ENCODE measurements around the gene CCDC170.
"Not testable (repeated sequence)": the region's sequence is repeated elsewhere in the genome, so short reads cannot be mapped to it uniquely, and the experiment has no call there.

CCDC170 gene

DNA sequence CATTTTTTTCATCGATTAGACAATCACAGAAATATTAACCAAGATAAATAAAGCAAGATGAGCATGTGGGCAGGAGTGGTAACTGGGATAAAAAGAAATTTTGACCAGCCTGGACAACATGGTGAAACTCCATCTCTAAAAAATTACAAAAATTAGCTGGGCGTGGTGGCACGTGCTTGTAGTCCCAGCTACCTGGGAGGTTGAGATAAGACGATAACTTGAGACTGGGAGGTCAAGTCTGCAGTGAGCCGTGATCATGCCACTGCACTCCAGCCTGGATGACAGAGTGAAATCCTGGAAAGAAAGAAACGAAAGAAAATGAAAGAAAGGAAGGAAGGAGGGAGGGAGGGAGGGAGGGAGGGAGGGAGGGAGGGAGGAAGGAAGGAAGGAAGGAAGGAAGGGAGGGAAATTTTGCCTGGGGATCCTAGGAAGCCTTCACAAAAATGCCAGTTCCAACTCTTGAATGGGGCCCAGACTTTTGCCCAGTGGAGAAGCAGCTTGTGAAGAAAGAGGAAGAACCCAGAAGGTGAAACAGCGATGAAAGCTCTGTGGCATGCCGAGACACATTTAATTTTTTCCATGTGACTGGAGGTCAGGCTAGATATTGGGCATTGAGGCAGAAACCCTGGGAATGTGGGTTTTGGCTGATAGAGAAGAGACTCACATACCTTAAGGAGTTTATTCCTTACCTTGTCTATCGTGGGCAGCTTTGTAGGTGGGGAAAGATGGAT is 20.3 kb downstream of the CCDC170 start:
- Histone ChIP-seq H3K9me3 (ENCODE audit: low read depth, low read length) (no peaks in the 10 kb centered on the region), H3K27ac (no peak overlapping the region; the same call in 1 of the 2 replicates), H3K4me3 (no peak overlapping the region), H3K36me3 (ENCODE audit: insufficient read depth, low read length) (no peaks in the 10 kb centered on the region), H3K9ac (ENCODE audit: insufficient read length) (no peak overlapping the region)
- DNase-seq (ENCODE audit: low read depth, low spot score) = no peak
- no peak for TF ChIP-seq FOXP2 (optimal IDR thresholded peaks at IDR 0.05; ENCODE audit: control extremely low read depth, extremely low read length, insufficient read depth)
- no peak for TF ChIP-seq EZH2 (IDR thresholded peaks at IDR 0.05)
- TF ChIP-seq POLR2AphosphoS5 (IDR thresholded peaks at IDR 0.05; ENCODE audit: borderline replicate concordance, low read depth, low read length) = no peak

GRCh38 chr6:151518992-151519391 is 25.2 kb downstream of the CCDC170 start:
- H3K9me3 ChIP-seq (ENCODE audit: low read depth, low read length); H3K4me3 ChIP-seq; DNase-seq (ENCODE audit: low read depth, low spot score); H3K36me3 ChIP-seq (ENCODE audit: insufficient read depth, low read length); H3K27ac ChIP-seq; H3K9ac ChIP-seq (ENCODE audit: insufficient read length): not testable (repeated sequence)

DNA sequence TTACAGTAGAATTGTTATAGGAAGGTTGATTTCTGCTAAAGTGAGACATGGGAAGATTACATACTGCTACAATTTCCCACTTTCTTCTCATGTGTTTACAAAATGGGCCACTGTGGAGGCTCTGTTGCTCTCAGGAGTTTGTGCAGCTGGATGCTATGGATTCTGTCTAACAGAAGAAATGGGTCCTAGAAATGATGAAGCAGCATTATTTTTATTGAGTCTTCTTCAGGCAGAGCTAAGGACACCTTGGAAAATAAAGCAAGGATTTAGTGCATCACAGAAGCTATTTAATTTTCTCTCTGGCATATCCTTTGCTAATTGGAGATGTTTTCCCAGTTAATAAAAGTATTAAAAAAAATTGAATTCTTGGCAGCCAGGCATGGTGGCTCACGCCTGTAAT is 29.2 kb downstream of the CCDC170 start:
- H3K9me3 ChIP-seq (ENCODE audit: low read depth, low read length) = no peaks in the 10 kb centered on the region
- no peak for TF ChIP-seq EZH2 (IDR thresholded peaks at IDR 0.05)
- no peak for TF ChIP-seq FOXP2 (optimal IDR thresholded peaks at IDR 0.05; ENCODE audit: control extremely low read depth, extremely low read length, insufficient read depth)
- no peak for TF ChIP-seq POLR2AphosphoS5 (IDR thresholded peaks at IDR 0.05; ENCODE audit: borderline replicate concordance, low read depth, low read length)
- DNase-seq (ENCODE audit: low read depth, low spot score) = no peak
- no peak overlapping the region for H3K9ac ChIP-seq (ENCODE audit: insufficient read length)
- no peak overlapping the region for H3K27ac ChIP-seq
- H3K4me3 ChIP-seq = no peak overlapping the region
- no peaks in the 10 kb centered on the region for H3K36me3 ChIP-seq (ENCODE audit: insufficient read depth, low read length)

DNA sequence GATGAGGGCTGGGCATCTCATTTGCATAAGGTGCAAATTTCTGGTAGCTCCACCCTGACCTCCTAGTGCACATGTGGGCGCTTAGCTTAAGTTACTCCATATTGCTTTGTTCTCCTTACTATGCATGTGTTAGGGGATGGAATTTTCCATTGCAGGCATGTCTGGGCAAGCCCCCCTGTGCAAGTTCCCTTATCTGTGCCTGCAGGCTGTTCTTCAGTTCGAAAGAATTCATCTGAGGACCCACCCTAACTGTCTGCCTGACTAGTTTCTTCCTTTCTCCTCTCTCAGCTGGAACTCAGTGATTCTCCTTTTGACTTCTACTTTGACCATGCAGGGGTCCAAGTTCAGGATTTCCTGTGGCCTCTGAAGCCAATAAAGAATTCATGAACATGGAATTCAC is 30.2 kb downstream of the CCDC170 start:
- no peaks in the 10 kb centered on the region for H3K36me3 ChIP-seq (ENCODE audit: insufficient read depth, low read length)
- H3K27ac ChIP-seq = no peak overlapping the region
- H3K9ac ChIP-seq (ENCODE audit: insufficient read length) = no peak overlapping the region
- TF ChIP-seq POLR2AphosphoS5 (IDR thresholded peaks at IDR 0.05; ENCODE audit: borderline replicate concordance, low read depth, low read length) = no peak
- no peak for TF ChIP-seq FOXP2 (optimal IDR thresholded peaks at IDR 0.05; ENCODE audit: control extremely low read depth, extremely low read length, insufficient read depth)
- no peak for TF ChIP-seq EZH2 (IDR thresholded peaks at IDR 0.05)
- H3K9me3 ChIP-seq (ENCODE audit: low read depth, low read length) = no peaks in the 10 kb centered on the region
- no peak overlapping the region for H3K4me3 ChIP-seq
- DNase-seq (ENCODE audit: low read depth, low spot score) = no peak

- no peak overlapping the region for H3K9ac ChIP-seq (ENCODE audit: insufficient read length)
- H3K27ac ChIP-seq = no peak overlapping the region
- H3K4me3 ChIP-seq = no peak overlapping the region
- H3K9me3 ChIP-seq (ENCODE audit: low read depth, low read length) = 0 out of 2 replicates have a peak, but pooled peaks cover under 1% of the 10 kb centered on the region
- no peak for TF ChIP-seq EZH2 (IDR thresholded peaks at IDR 0.05)
- TF ChIP-seq FOXP2 (optimal IDR thresholded peaks at IDR 0.05; ENCODE audit: control extremely low read depth, extremely low read length, insufficient read depth) = no peak
- no peak for TF ChIP-seq POLR2AphosphoS5 (IDR thresholded peaks at IDR 0.05; ENCODE audit: borderline replicate concordance, low read depth, low read length)
- H3K36me3 ChIP-seq (ENCODE audit: insufficient read depth, low read length) = no peaks in the 10 kb centered on the region
- DNase-seq (ENCODE audit: low read depth, low spot score) = no peak
Measured at GRCh38 chr6:151534576-151534975, 40.8 kb downstream of the CCDC170 start.

DNA sequence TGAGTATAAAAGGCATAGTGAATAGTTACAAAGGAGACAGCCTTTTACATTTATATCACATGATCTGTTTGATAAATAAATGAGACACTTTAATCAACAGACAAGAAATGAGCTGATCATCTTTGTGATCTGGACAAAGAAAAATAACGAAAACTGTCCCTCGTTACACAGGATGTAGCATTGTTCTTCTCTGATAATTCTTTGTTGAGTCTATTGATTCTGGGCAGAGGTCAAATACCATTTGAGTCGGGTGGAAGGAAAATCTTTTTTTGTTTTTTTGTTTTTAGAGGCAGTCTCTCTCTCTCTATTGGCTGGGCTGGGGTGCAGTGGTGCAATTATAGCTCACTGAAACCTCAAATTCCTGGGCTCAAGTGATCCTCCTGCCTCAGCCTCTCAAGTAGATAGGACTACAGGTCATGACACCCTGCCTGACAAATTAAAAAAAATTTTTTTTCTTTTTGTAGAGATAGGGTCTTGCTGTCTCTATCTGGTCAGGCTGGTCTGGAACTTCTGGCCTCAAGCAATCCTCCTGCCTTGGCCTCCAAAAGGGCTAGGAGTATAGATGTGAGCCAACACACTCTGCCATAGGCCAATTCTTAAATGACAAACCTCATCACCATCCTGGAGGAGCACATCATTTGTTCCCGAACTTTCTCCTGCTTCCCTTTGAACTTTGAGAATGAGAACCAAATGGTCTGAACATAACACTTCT is 41.8 kb downstream of the CCDC170 start:
- Histone ChIP-seq H3K36me3 (ENCODE audit: insufficient read depth, low read length) (no peaks in the 10 kb centered on the region), H3K9ac (ENCODE audit: insufficient read length) (no peak overlapping the region), H3K27ac (no peak overlapping the region), H3K4me3 (no peak overlapping the region), H3K9me3 (ENCODE audit: low read depth, low read length) (0 out of 2 replicates have a peak, but pooled peaks cover 3% of the 10 kb centered on the region)
- TF ChIP-seq FOXP2 (optimal IDR thresholded peaks at IDR 0.05; ENCODE audit: control extremely low read depth, extremely low read length, insufficient read depth) (no peak), EZH2 (IDR thresholded peaks at IDR 0.05) (no peak), POLR2AphosphoS5 (IDR thresholded peaks at IDR 0.05; ENCODE audit: borderline replicate concordance, low read depth, low read length) (no peak)
- DNase-seq (ENCODE audit: low read depth, low spot score) = no peak

DNA sequence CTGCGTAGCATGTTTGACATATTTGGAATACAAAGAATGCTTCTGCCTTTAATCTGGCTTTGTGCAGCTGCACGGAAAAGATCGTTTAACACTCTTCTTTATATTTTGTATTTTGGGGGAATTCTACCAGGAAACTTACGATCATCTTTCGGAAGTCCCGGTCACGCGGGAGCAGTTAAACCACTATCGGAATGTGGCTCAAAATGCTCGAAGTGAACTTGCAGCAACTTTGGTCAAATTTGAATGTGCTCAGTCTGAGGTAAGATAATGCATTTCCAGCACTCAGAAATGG is 42.3 kb downstream of the CCDC170 start:
- TF ChIP-seq EZH2 (IDR thresholded peaks at IDR 0.05) (no peak), FOXP2 (optimal IDR thresholded peaks at IDR 0.05; ENCODE audit: control extremely low read depth, extremely low read length, insufficient read depth) (no peak)

GRCh38 chr6:151537556-151537955 is 43.7 kb downstream of the CCDC170 start:
- no peaks in the 10 kb centered on the region for H3K36me3 ChIP-seq (ENCODE audit: insufficient read depth, low read length)
- TF ChIP-seq EZH2 (IDR thresholded peaks at IDR 0.05) (no peak), FOXP2 (optimal IDR thresholded peaks at IDR 0.05; ENCODE audit: control extremely low read depth, extremely low read length, insufficient read depth) (no peak), POLR2AphosphoS5 (IDR thresholded peaks at IDR 0.05; ENCODE audit: borderline replicate concordance, low read depth, low read length) (no peak)
- no peak overlapping the region for H3K9ac ChIP-seq (ENCODE audit: insufficient read length)
- 0 out of 2 replicates have a peak, but pooled peaks cover 3% of the 10 kb centered on the region for H3K9me3 ChIP-seq (ENCODE audit: low read depth, low read length)
- H3K27ac ChIP-seq = no peak overlapping the region
- no peak overlapping the region for H3K4me3 ChIP-seq
- DNase-seq (ENCODE audit: low read depth, low spot score) = no peak

More for the DNA sequence above, 42.3 kb downstream of the CCDC170 start:
- H3K9me3 ChIP-seq (ENCODE audit: low read depth, low read length) = 0 out of 2 replicates have a peak, but pooled peaks cover 3% of the 10 kb centered on the region
- no peak overlapping the region for H3K9ac ChIP-seq (ENCODE audit: insufficient read length)
- no peaks in the 10 kb centered on the region for H3K36me3 ChIP-seq (ENCODE audit: insufficient read depth, low read length)
- H3K4me3 ChIP-seq = no peak overlapping the region
- H3K27ac ChIP-seq = no peak overlapping the region
- no peak for DNase-seq (ENCODE audit: low read depth, low spot score)
